ENCODE data around the gene ABLIM2. TPM values are rescaled to one million over a fixed set of nuclear protein-coding genes. Genes with fewer than 3 reads are reported as not detected.

Gene ABLIM2
- total and polyA plus RNA-seq, 10 of the 15 experiments (the other 5 are each of a cell fraction or from before 2014, with no cell fraction given), result 0.03 to 0.15 (median 0.05) TPM; not detected in 7

DNA sequence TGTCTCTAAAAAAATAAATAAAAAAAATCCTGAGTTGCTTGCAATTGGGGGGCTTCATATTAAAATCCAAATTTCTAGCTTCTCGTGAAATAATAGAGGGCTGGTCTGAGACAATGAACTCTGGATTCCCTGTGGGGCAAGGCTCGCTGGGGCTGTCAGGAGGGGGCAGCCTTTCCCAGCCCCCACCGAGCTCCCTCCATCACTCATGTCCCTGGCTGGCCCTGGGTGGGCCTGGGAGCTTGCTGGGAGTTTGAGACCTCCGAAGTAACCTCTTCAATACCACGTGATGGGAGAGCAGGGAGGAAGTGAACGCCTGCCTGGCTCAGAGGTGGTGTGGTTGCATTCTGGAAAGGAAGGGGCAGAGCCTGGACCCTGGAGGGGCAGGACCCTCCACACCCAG, 164.9 kb downstream of the ABLIM2 start:
- H3K4me2 ChIP-seq (ENCODE audit: control insufficient read depth, insufficient read depth), result no peak overlapping the region
- H3K4me3 ChIP-seq, result no peak overlapping the region
- no peaks in the 10 kb centered on the region; a peak in 2 of 4 replicates for H3K27me3 ChIP-seq (replicated peaks in 1 of 2; ENCODE audit: control insufficient read depth in 2 of 2, insufficient read depth in 2 of 2, low read length in 1 of 2)
- no peaks in the 10 kb centered on the region for H4K20me1 ChIP-seq (ENCODE audit: control insufficient read depth, insufficient read depth)
- ChIA-PET CTCF (interaction anchor here (0.6 kb wide), 1 partner anchor 1117 kb away, joined by 3 read pairs; no protein-coding TSS in a partner anchor), SMC1A (ENCODE audit: uncharacterized antibody, unreplicated experiment) (no interaction called here), POLR2A (no interaction called here), RAD21 (ENCODE audit: unreplicated experiment) (interaction anchor here (1.1 kb wide), 1 partner anchor 192 kb away, joined by 5 read pairs; no protein-coding TSS in a partner anchor)
- FAIRE-seq (no peak), ATAC-seq (no peak), DNase-seq (ENCODE audit: low read depth, low spot score) (no peak)
- TF ChIP-seq CBFB (IDR thresholded peaks at IDR 0.05; ENCODE audit: low read depth) (no peak), MEF2A (IDR thresholded peaks at IDR 0.05; ENCODE audit: insufficient read depth, low read depth, low read length) (no peak), CBX5 (IDR thresholded peaks at IDR 0.05; ENCODE audit: low read depth) (no peak), YY1 (IDR thresholded peaks at IDR 0.05; ENCODE audit: low read depth, low read length) (no peak), HDAC2 (IDR thresholded peaks at IDR 0.05) (no peak), TAF1 (IDR thresholded peaks at IDR 0.05; ENCODE audit: borderline replicate concordance, low read depth, low read length) (no peak)
- TF ChIP-seq, protein P1, sequence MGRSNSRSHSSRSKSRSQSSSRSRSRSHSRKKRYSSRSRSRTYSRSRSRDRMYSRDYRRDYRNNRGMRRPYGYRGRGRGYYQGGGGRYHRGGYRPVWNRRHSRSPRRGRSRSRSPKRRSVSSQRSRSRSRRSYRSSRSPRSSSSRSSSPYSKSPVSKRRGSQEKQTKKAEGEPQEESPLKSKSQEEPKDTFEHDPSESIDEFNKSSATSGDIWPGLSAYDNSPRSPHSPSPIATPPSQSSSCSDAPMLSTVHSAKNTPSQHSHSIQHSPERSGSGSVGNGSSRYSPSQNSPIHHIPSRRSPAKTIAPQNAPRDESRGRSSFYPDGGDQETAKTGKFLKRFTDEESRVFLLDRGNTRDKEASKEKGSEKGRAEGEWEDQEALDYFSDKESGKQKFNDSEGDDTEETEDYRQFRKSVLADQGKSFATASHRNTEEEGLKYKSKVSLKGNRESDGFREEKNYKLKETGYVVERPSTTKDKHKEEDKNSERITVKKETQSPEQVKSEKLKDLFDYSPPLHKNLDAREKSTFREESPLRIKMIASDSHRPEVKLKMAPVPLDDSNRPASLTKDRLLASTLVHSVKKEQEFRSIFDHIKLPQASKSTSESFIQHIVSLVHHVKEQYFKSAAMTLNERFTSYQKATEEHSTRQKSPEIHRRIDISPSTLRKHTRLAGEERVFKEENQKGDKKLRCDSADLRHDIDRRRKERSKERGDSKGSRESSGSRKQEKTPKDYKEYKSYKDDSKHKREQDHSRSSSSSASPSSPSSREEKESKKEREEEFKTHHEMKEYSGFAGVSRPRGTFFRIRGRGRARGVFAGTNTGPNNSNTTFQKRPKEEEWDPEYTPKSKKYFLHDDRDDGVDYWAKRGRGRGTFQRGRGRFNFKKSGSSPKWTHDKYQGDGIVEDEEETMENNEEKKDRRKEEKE (IDR thresholded peaks at IDR 0.05), result no peak
- TF ChIP-seq, protein P2, sequence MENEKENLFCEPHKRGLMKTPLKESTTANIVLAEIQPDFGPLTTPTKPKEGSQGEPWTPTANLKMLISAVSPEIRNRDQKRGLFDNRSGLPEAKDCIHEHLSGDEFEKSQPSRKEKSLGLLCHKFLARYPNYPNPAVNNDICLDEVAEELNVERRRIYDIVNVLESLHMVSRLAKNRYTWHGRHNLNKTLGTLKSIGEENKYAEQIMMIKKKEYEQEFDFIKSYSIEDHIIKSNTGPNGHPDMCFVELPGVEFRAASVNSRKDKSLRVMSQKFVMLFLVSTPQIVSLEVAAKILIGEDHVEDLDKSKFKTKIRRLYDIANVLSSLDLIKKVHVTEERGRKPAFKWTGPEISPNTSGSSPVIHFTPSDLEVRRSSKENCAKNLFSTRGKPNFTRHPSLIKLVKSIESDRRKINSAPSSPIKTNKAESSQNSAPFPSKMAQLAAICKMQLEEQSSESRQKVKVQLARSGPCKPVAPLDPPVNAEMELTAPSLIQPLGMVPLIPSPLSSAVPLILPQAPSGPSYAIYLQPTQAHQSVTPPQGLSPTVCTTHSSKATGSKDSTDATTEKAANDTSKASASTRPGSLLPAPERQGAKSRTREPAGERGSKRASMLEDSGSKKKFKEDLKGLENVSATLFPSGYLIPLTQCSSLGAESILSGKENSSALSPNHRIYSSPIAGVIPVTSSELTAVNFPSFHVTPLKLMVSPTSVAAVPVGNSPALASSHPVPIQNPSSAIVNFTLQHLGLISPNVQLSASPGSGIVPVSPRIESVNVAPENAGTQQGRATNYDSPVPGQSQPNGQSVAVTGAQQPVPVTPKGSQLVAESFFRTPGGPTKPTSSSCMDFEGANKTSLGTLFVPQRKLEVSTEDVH (IDR thresholded peaks at IDR 0.05; ENCODE audit: low read depth, partially characterized antibody), result no peak
- TF ChIP-seq, protein P3, sequence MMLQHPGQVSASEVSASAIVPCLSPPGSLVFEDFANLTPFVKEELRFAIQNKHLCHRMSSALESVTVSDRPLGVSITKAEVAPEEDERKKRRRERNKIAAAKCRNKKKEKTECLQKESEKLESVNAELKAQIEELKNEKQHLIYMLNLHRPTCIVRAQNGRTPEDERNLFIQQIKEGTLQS (IDR thresholded peaks at IDR 0.05; ENCODE audit: borderline replicate concordance, extremely low read depth, low read depth, low read length), result no peak
- in situ Hi-C loops (cut with MboI) (no loop called here), intact Hi-C loops (cut with micrococcal nuclease; ENCODE audit: unreplicated experiment) (no loop called here)
- H3K9ac ChIP-seq (ENCODE audit: control insufficient read depth, insufficient read depth, low read length), result no peak overlapping the region
- H3K4me1 ChIP-seq (ENCODE audit: control insufficient read depth, insufficient read depth, low read length), result no peaks in the 10 kb centered on the region
- no peaks in the 10 kb centered on the region for H3K79me2 ChIP-seq (ENCODE audit: control insufficient read depth, insufficient read depth, low read length)
- no peaks in the 10 kb centered on the region for H3K36me3 ChIP-seq (ENCODE audit: control insufficient read depth in 2 of 2, insufficient read depth in 2 of 2, low read length in 1 of 2)
- no TSS peak for BruUV-seq (replicated peaks)
- no peak overlapping the region for H2AFZ ChIP-seq (ENCODE audit: control insufficient read depth, low read depth, low read length)
- H3K27ac ChIP-seq (ENCODE audit: control insufficient read depth, insufficient read depth), result no peak overlapping the region
- 37% methylated on average over 6 of the region's 6 CpGs for WGBS (ENCODE audit: insufficient coverage, insufficient replicate concordance, low lambda C conversion rate, missing lambda C conversion rate)
- no peaks in the 10 kb centered on the region for H3K9me3 ChIP-seq (replicated peaks; ENCODE audit: control insufficient read depth, insufficient read depth, low read length)
